PC-9 (cell line): ENCODE measurements around the gene SLAMF1. TPM values are rescaled to one million over a fixed set of nuclear protein-coding genes. Genes with fewer than 3 reads are reported as not detected.
"Not testable (repeated sequence)": the region's sequence is repeated elsewhere in the genome, so short reads cannot be mapped to it uniquely, and the experiment has no call there.

Experiments used
- BruUV-seq: library from RNA; stranded (reverse); fragments of 400-500 nt; replicated peaks from 2 replicates; lab custom pipeline; 2021; lab: Mats Ljungman, UMichigan
- CTCF ChIA-PET: fragments of 300-600 bp; sonication (Branson Sonifier 250); formaldehyde crosslinking; loops from one replicate; lab custom pipeline; 2022; ENCODE audit warnings: antibody characterized with exemption; lab: Charles Lee
- POLR2A ChIA-PET: fragments of 300-600 bp; sonication (Branson Sonifier 250); formaldehyde crosslinking; loops from one replicate; lab custom pipeline; 2022; ENCODE audit warnings: antibody characterized with exemption; ENCODE audit not compliant: unreplicated experiment; lab: Charles Lee
- DNase-seq, 2 experiments: peaks; one replicate each; pipeline versions ENCODE4 v3.0.0 to v3.0.0-alpha.2; 2015 to 2022; ENCODE audit warnings: mixed read lengths in 1 of 2
- H2AFZ ChIP-seq: fragments of 200-600 bp; sonication (generic); 2 replicates; pipeline ENCODE4 v1.8.1; 2017; ENCODE audit warnings: antibody characterized with exemption
- H3F3A ChIP-seq: fragments of 200-600 bp; sonication (generic); 2 replicates; pipeline ENCODE4 v1.8.1; 2017; ENCODE audit warnings: antibody characterized with exemption, mild to moderate bottlenecking, low read depth; ENCODE audit not compliant: insufficient read depth
- H3K27ac ChIP-seq: fragments of 200-600 bp; sonication (generic); 2 replicates; pipeline ENCODE4 v1.6.1; 2016; ENCODE audit warnings: mixed run types
- H3K27me3 ChIP-seq: fragments of 200-600 bp; sonication (generic); 2 replicates; pipeline ENCODE4 v1.6.1; 2016; ENCODE audit warnings: low read depth, mixed run types; ENCODE audit not compliant: insufficient read depth
- H3K36me3 ChIP-seq: fragments of 200-600 bp; sonication (generic); 2 replicates; pipeline ENCODE4 v1.6.1; 2016; ENCODE audit warnings: low read depth, mixed run types
- H3K4me1 ChIP-seq: fragments of 200-600 bp; sonication (generic); replicated peaks from 2 replicates; pipeline ENCODE4 v1.6.1; 2016; ENCODE audit warnings: mixed run types; ENCODE audit not compliant: insufficient read depth
- H3K4me2 ChIP-seq: fragments of 200-600 bp; sonication (generic); 2 replicates; pipeline ENCODE4 v1.6.1; 2017; ENCODE audit warnings: mixed run types
- H3K4me3 ChIP-seq: fragments of 200-600 bp; sonication (generic); 2 replicates; pipeline ENCODE4 v1.6.1; 2016; ENCODE audit warnings: mixed run types
- H3K79me2 ChIP-seq: fragments of 200-600 bp; sonication (generic); 2 replicates; pipeline ENCODE4 v1.6.1; 2017; ENCODE audit warnings: low read depth, mixed run types
- H3K9me2 ChIP-seq: fragments of 200-600 bp; sonication (generic); 2 replicates; pipeline ENCODE4 v1.8.1; 2017; ENCODE audit warnings: mild to moderate bottlenecking; ENCODE audit not compliant: insufficient read depth
- H3K9me3 ChIP-seq: fragments of 200-600 bp; sonication (generic); 2 replicates; pipeline ENCODE4 v1.8.1; 2016; ENCODE audit warnings: low read depth; ENCODE audit not compliant: insufficient read depth
- H4K20me1 ChIP-seq: fragments of 200-600 bp; sonication (generic); 2 replicates; pipeline ENCODE4 v1.8.1; 2017; ENCODE audit not compliant: insufficient read depth
- CTCF ChIP-seq: fragments of 200-600 bp; sonication (generic); conservative IDR thresholded peaks from 2 replicates; pipeline ENCODE4 v1.6.1; 2017; ENCODE audit warnings: mixed run types, antibody characterized with exemption, mild to moderate bottlenecking, moderate library complexity
- EZH2 ChIP-seq: fragments of 200-600 bp; sonication (generic); IDR thresholded peaks from 2 replicates; pipeline ENCODE4 v1.8.0; 2017; ENCODE audit warnings: antibody characterized with exemption, low read depth
- intact Hi-C: fragments of 100-400 bp; cut with micrococcal nuclease; formaldehyde crosslinking; loops from one replicate; pipeline ENCODE4 v1.10.0; 2022; ENCODE audit not compliant: unreplicated experiment
- total RNA-seq: library from RNA; stranded (reverse); gene quantifications from 2 replicates; pipeline ENCODE4 v1.2.3, GENCODE V29; 2021

The SLAMF1 gene
- total RNA-seq, 1 experiment from 2014 or later: not detected

- H3K9me2 ChIP-seq: no peaks in the 10 kb centered on the region
- H4K20me1 ChIP-seq: no peaks in the 10 kb centered on the region
- no peak overlapping the region for H3K27ac ChIP-seq
- H3K4me3 ChIP-seq: no peak overlapping the region
- no peak overlapping the region for H2AFZ ChIP-seq
- H3K4me2 ChIP-seq: no peak overlapping the region
- intact Hi-C loops: no loop called here
- no TSS peak for BruUV-seq
- no peaks in the 10 kb centered on the region for H3F3A ChIP-seq
- H3K36me3 ChIP-seq: no peaks in the 10 kb centered on the region
- no peaks in the 10 kb centered on the region for H3K9me3 ChIP-seq
- TF ChIP-seq CTCF (no peak), EZH2 (no peak)
- H3K4me1 ChIP-seq: no peaks in the 10 kb centered on the region
- POLR2A ChIA-PET: no interaction called here
- H3K79me2 ChIP-seq: no peaks in the 10 kb centered on the region
- no peak for DNase-seq
- CTCF ChIA-PET: no interaction called here
- peaks cover 28% of the 10 kb centered on the region for H3K27me3 ChIP-seq
Observed at GRCh38 chr1:160560045-160560705, 86.7 kb downstream of the SLAMF1 start.

- intact Hi-C loops, H3K9me3 ChIP-seq, H3K9me2 ChIP-seq, CTCF ChIA-PET, H4K20me1 ChIP-seq, H3K79me2 ChIP-seq, DNase-seq, H3K4me3 ChIP-seq, H2AFZ ChIP-seq, H3K4me2 ChIP-seq, H3F3A ChIP-seq, POLR2A ChIA-PET, H3K4me1 ChIP-seq, BruUV-seq, H3K27ac ChIP-seq, H3K36me3 ChIP-seq: not testable (repeated sequence)
- H3K27me3 ChIP-seq: peaks cover 26% of the 10 kb centered on the region
Observed at GRCh38 chr1:160559437-160559836, 87.4 kb downstream of the SLAMF1 start.

- no TSS peak for BruUV-seq
- intact Hi-C loops: no loop called here
- no peak for DNase-seq
- CTCF ChIA-PET: no interaction called here
- Histone ChIP-seq H3K4me1 (no peaks in the 10 kb centered on the region), H3K27ac (no peak overlapping the region), H3K9me2 (no peaks in the 10 kb centered on the region), H3F3A (no peaks in the 10 kb centered on the region), H3K4me2 (no peak overlapping the region), H4K20me1 (no peaks in the 10 kb centered on the region), H3K4me3 (no peak overlapping the region), H3K27me3 (peaks cover 30% of the 10 kb centered on the region), H3K36me3 (no peaks in the 10 kb centered on the region), H3K79me2 (no peaks in the 10 kb centered on the region), H3K9me3 (no peaks in the 10 kb centered on the region), H2AFZ (no peak overlapping the region)
- POLR2A ChIA-PET: no interaction called here
- TF ChIP-seq EZH2: no peak
- TF ChIP-seq CTCF: no peak
Observed at GRCh38 chr1:160558660-160559380, 88.0 kb downstream of the SLAMF1 start.

Other genes with a start within 250 kb of the SLAMF1 start
- gene VANGL2, start 246.5 kb downstream of the SLAMF1 start, total RNA-seq: 11.5 and 12.4 TPM in 2 replicates
- gene SLAMF6, start 123.8 kb downstream of the SLAMF1 start, total RNA-seq: not detected in 2 replicates
- not detected in 2 replicates for gene CD84, start 67.5 kb downstream of the SLAMF1 start, total RNA-seq
- not detected in 2 replicates for gene CD48, start 64.8 kb upstream of the SLAMF1 start, total RNA-seq
- 1.7 and 3.6 TPM in 2 replicates for gene SLAMF7, start 92.2 kb upstream of the SLAMF1 start, total RNA-seq
- gene LY9, start 149.1 kb upstream of the SLAMF1 start, total RNA-seq: 3.0 and 6.9 TPM in 2 replicates
- not detected in 2 replicates for gene CD244, start 215.8 kb upstream of the SLAMF1 start, total RNA-seq
- gene ITLN1, start 238.1 kb upstream of the SLAMF1 start, total RNA-seq: not detected in 2 replicates